ENCODE data around the gene MED13L. TPM values are rescaled to one million over a fixed set of nuclear protein-coding genes. Genes with fewer than 3 reads are reported as not detected.

Gene MED13L
- total RNA-seq, 1 experiment from 2014 or later = 80.5 TPM

- Mint-ChIP-seq H3K4me3 (no peak overlapping the region), H3K27ac (no peak overlapping the region), H3K36me3 (no peaks in the 10 kb centered on the region), H3K27me3 (ENCODE audit: low read depth) (no peaks in the 10 kb centered on the region), H3K9me3 (no peaks in the 10 kb centered on the region), H3K4me1 (peaks cover 49% of the 10 kb centered on the region)
- ChIA-PET POLR2A (interaction anchor here (0.6 kb wide), 1 partner anchor 854 kb away, joined by 4 read pairs; no protein-coding TSS in a partner anchor), CTCF (no interaction called here)
- ATAC-seq (no peak), DNase-seq (ENCODE audit: low spot score) (no peak)
- no peak for TF ChIP-seq ATF6 (CRISPR knock-in tag; IDR thresholded peaks at IDR 0.05)
- no peak for TF ChIP-seq FOXJ3 (CRISPR knock-in tag; IDR thresholded peaks at IDR 0.05; ENCODE audit: borderline replicate concordance)
- no peak for TF ChIP-seq SMAD3 (CRISPR knock-in tag; IDR thresholded peaks at IDR 0.05; ENCODE audit: borderline replicate concordance)
- TF ChIP-seq NR2C2 (CRISPR knock-in tag; IDR thresholded peaks at IDR 0.05) = no peak
- TF ChIP-seq ZMAT4 (CRISPR knock-in tag; IDR thresholded peaks at IDR 0.05) = no peak
- TF ChIP-seq GABPB1 (CRISPR knock-in tag; IDR thresholded peaks at IDR 0.05) = no peak
- no peak for TF ChIP-seq STAT6 (CRISPR knock-in tag; conservative IDR thresholded peaks at IDR 0.05; ENCODE audit: low read depth)
- no peak for TF ChIP-seq AFF4 (CRISPR knock-in tag; IDR thresholded peaks at IDR 0.05; ENCODE audit: borderline replicate concordance)
- TF ChIP-seq USF2 (CRISPR knock-in tag; IDR thresholded peaks at IDR 0.05) = no peak
- TF ChIP-seq NFE2L1 (CRISPR knock-in tag; IDR thresholded peaks at IDR 0.05) = no peak
- no peak for TF ChIP-seq NFYB (CRISPR knock-in tag; conservative IDR thresholded peaks at IDR 0.05; ENCODE audit: low read depth)
- no peak for TF ChIP-seq ZNF138 (CRISPR knock-in tag; conservative IDR thresholded peaks at IDR 0.05)
Observed at GRCh38 chr12:116159593-116160200, 117.8 kb downstream of the MED13L start.

- no peak overlapping the region for H3K4me3 Mint-ChIP-seq
- H3K4me1 Mint-ChIP-seq = peaks cover 52% of the 10 kb centered on the region
- H3K36me3 Mint-ChIP-seq = no peaks in the 10 kb centered on the region
- POLR2A ChIA-PET = no interaction called here
- DNase-seq (ENCODE audit: low spot score) (no peak), ATAC-seq (no peak)
- no peaks in the 10 kb centered on the region for H3K9me3 Mint-ChIP-seq
- H3K27me3 Mint-ChIP-seq (ENCODE audit: low read depth) = no peaks in the 10 kb centered on the region
- CTCF ChIA-PET = no interaction called here
- H3K27ac Mint-ChIP-seq = no peak overlapping the region
- no peak for TF ChIP-seq AR (CRISPR knock-in tag; IDR thresholded peaks at IDR 0.05)
- TF ChIP-seq SP1 (CRISPR knock-in tag; conservative IDR thresholded peaks at IDR 0.05) = no peak
- TF ChIP-seq FOXJ3 (CRISPR knock-in tag; IDR thresholded peaks at IDR 0.05; ENCODE audit: borderline replicate concordance) = no peak
- no peak for TF ChIP-seq ZBTB43 (CRISPR knock-in tag; IDR thresholded peaks at IDR 0.05)
- TF ChIP-seq IRF1 (CRISPR knock-in tag; IDR thresholded peaks at IDR 0.05) = no peak
- no peak for TF ChIP-seq SMAD4 (CRISPR knock-in tag; IDR thresholded peaks at IDR 0.05)
- TF ChIP-seq ZMAT4 (CRISPR knock-in tag; IDR thresholded peaks at IDR 0.05) = no peak
- TF ChIP-seq GTF2I (CRISPR knock-in tag; conservative IDR thresholded peaks at IDR 0.05) = no peak
Observed at GRCh38 chr12:116159175-116159574, 118.3 kb downstream of the MED13L start.

All from WTC11 (cell line).